HEK293 (cell line): ENCODE data around the gene DSCAML1.

Source experiments
- CTCF ChIA-PET: fragments of 350-600 bp; formaldehyde crosslinking; extraction: SDS; loops from one replicate; lab custom pipeline; 2021; ENCODE audit warnings: antibody characterized with exemption; lab: Yijun Ruan, JAX
- POLR2A ChIA-PET: fragments of 300-600 bp; formaldehyde crosslinking; extraction: SDS; loops from one replicate; lab custom pipeline; 2020; ENCODE audit warnings: antibody characterized with exemption, inconsistent platforms; lab: Yijun Ruan, JAX
- H3K27ac ChIP-seq: fragments of 200-500 bp; sonication (Bioruptor generic); 2 replicates; pipeline ENCODE4 v1.5.1; 2014; ENCODE audit warnings: low read depth, low read length, control low read depth, inconsistent platforms; ENCODE audit errors: extremely low read depth
- H3K36me3 ChIP-seq, 2 experiments: fragments of 200-500 bp in 1 of 2; sonication (Bioruptor generic) in 1 of 2; 1 replicate in 1 of 2; 2 replicates in 1 of 2; pipeline ENCODE4 v1.5.1; 2014 to 2017; ENCODE audit warnings: inconsistent platforms in 2 of 2, low read length in 2 of 2; ENCODE audit not compliant: control insufficient read depth in 2 of 2, insufficient read depth in 1 of 2
- H3K4me1 ChIP-seq: fragments of 200-500 bp; sonication (Bioruptor generic); 2 replicates; pipeline ENCODE4 v1.5.1; 2014; ENCODE audit warnings: mild to moderate bottlenecking, low read length, inconsistent platforms; ENCODE audit not compliant: control insufficient read depth, insufficient read depth
- H3K4me3 ChIP-seq: 2 replicates; pipeline ENCODE4 v1.5.1; 2011; ENCODE audit warnings: low read depth, mild to moderate bottlenecking, control low read depth, low read length, moderate library complexity
- H3K9me3 ChIP-seq: fragments of 200-500 bp; sonication (Bioruptor generic); 2 replicates; pipeline ENCODE4 v1.5.1; 2014; ENCODE audit warnings: low read depth, low read length, inconsistent platforms; ENCODE audit not compliant: control insufficient read depth, insufficient read depth
- GFI1B ChIP-seq: fragments of 450-650 bp; formaldehyde crosslinking; IDR thresholded peaks from 2 replicates; pipeline ENCODE4 v1.5.1; 2016; ENCODE audit warnings: missing biosample characterization, missing genetic modification characterization
- GLIS2 ChIP-seq: fragments of 450-650 bp; formaldehyde crosslinking; IDR thresholded peaks from 2 replicates; pipeline ENCODE4 v1.5.1; 2016; ENCODE audit warnings: missing biosample characterization, missing genetic modification characterization
- HIC1 ChIP-seq: fragments of 450-650 bp; formaldehyde crosslinking; IDR thresholded peaks from 2 replicates; pipeline ENCODE4 v1.5.1; 2016; ENCODE audit warnings: missing biosample characterization, missing genetic modification characterization
- KLF7 ChIP-seq: fragments of 450-650 bp; formaldehyde crosslinking; IDR thresholded peaks from 2 replicates; pipeline ENCODE4 v1.5.1; 2016; ENCODE audit warnings: missing biosample characterization, missing genetic modification characterization, borderline replicate concordance
- PRDM1 ChIP-seq: fragments of 450-650 bp; formaldehyde crosslinking; IDR thresholded peaks from 2 replicates; pipeline ENCODE4; 2016; ENCODE audit warnings: missing biosample characterization, missing genetic modification characterization
- REST ChIP-seq: fragments of 450-650 bp; formaldehyde crosslinking; IDR thresholded peaks from 2 replicates; pipeline ENCODE4 v1.5.1; 2016; ENCODE audit warnings: missing biosample characterization, missing genetic modification characterization
- SCRT2 ChIP-seq: fragments of 450-650 bp; formaldehyde crosslinking; IDR thresholded peaks from 2 replicates; pipeline ENCODE4 v1.5.1; 2016; ENCODE audit warnings: missing biosample characterization, missing genetic modification characterization
- SETDB1 ChIP-seq: IDR thresholded peaks from one replicate; pipeline ENCODE4 v1.6.1; 2017; ENCODE audit warnings: mild to moderate bottlenecking, low read length, moderate library complexity, mixed read lengths; ENCODE audit not compliant: insufficient read length
- TRIM28 ChIP-seq: IDR thresholded peaks from 2 replicates; pipeline ENCODE4 v1.6.1; 2011; ENCODE audit warnings: low read length, control low read depth, borderline replicate concordance
- TSHZ1 ChIP-seq: fragments of 450-650 bp; formaldehyde crosslinking; IDR thresholded peaks from 2 replicates; pipeline ENCODE4 v1.5.1; 2016; ENCODE audit warnings: missing biosample characterization, missing genetic modification characterization, borderline replicate concordance
- ZFP41 ChIP-seq: fragments of 450-650 bp; formaldehyde crosslinking; IDR thresholded peaks from 2 replicates; pipeline ENCODE4 v1.5.1; 2016; ENCODE audit warnings: missing biosample characterization, missing genetic modification characterization, borderline replicate concordance
- ZIC2 ChIP-seq: fragments of 450-650 bp; formaldehyde crosslinking; IDR thresholded peaks from 2 replicates; pipeline ENCODE4 v1.5.1; 2016; ENCODE audit warnings: missing biosample characterization, missing genetic modification characterization
- ZNF155 ChIP-seq: fragments of 450-650 bp; formaldehyde crosslinking; IDR thresholded peaks from 2 replicates; pipeline ENCODE4 v1.5.1; 2016; ENCODE audit warnings: missing biosample characterization, missing genetic modification characterization
- ZNF394 ChIP-seq: fragments of 450-650 bp; formaldehyde crosslinking; IDR thresholded peaks from 2 replicates; pipeline ENCODE4 v1.5.1; 2016; ENCODE audit warnings: missing biosample characterization, missing genetic modification characterization, mild to moderate bottlenecking, moderate library complexity, borderline replicate concordance
- ZNF416 ChIP-seq: fragments of 450-650 bp; formaldehyde crosslinking; IDR thresholded peaks from 2 replicates; pipeline ENCODE4 v1.5.1; 2016; ENCODE audit warnings: missing biosample characterization, missing genetic modification characterization
- ZNF514 ChIP-seq: fragments of 450-650 bp; formaldehyde crosslinking; IDR thresholded peaks from 2 replicates; pipeline ENCODE4 v1.5.1; 2016; ENCODE audit warnings: missing biosample characterization, missing genetic modification characterization
- ZNF792 ChIP-seq: fragments of 450-650 bp; formaldehyde crosslinking; IDR thresholded peaks from 2 replicates; pipeline ENCODE4 v1.5.1; 2016; ENCODE audit warnings: missing biosample characterization, missing genetic modification characterization
- ZSCAN16 ChIP-seq: fragments of 450-650 bp; formaldehyde crosslinking; IDR thresholded peaks from 2 replicates; pipeline ENCODE4 v1.5.1; 2016; ENCODE audit warnings: missing biosample characterization, missing genetic modification characterization

Gene DSCAML1

GRCh38 chr11:117840881-117841550, 44.0 kb upstream of the DSCAML1 start:
- TF ChIP-seq REST (tag by site-specific recombination) (no peak), TSHZ1 (tag by site-specific recombination) (no peak), GLIS2 (tag by site-specific recombination) (no peak), KLF7 (tag by site-specific recombination) (no peak), HIC1 (tag by site-specific recombination) (no peak), SETDB1 (no peak), ZNF514 (tag by site-specific recombination) (no peak), ZNF394 (tag by site-specific recombination) (no peak), ZNF416 (tag by site-specific recombination) (no peak), ZSCAN16 (tag by site-specific recombination) (no peak), ZNF792 (tag by site-specific recombination) (no peak), ZNF155 (tag by site-specific recombination) (no peak), PRDM1 (no peak), TRIM28 (no peak), SCRT2 (no peak), ZFP41 (no peak), ZIC2 (tag by site-specific recombination) (no peak), GFI1B (tag by site-specific recombination) (no peak)
- TF ChIP-seq, all 188 proteins: peak for 0
- CTCF ChIA-PET: interaction anchor here (0.7 to 2.2 kb wide), 3 partner anchors 22 to 106 kb away, joined by 3 to 8 read pairs (median 7); no protein-coding TSS in a partner anchor
- Histone ChIP-seq H3K27ac (no peak overlapping the region), H3K4me1 (no peaks in the 10 kb centered on the region), H3K9me3 (no peaks in the 10 kb centered on the region), H3K36me3 (no peaks in the 10 kb centered on the region), H3K4me3 (no peak overlapping the region)
- POLR2A ChIA-PET: no interaction called here
